Hepatocyte (in vitro differentiated cells): ENCODE results near the gene SLC22A13.

Experiments
- CTCF ChIP-seq: fragments of 200-600 bp; sonication (generic); IDR thresholded peaks from 2 replicates; pipeline ENCODE4 v1.5.1; 2016; ENCODE audit warnings: antibody characterized with exemption, mild to moderate bottlenecking; ENCODE audit not compliant: poor library complexity
- EZH2 ChIP-seq: fragments of 200-600 bp; sonication (generic); IDR thresholded peaks from 2 replicates; pipeline ENCODE4 v1.6.1; 2016; ENCODE audit warnings: antibody characterized with exemption, mild to moderate bottlenecking, borderline replicate concordance
- EZH2phosphoT487 ChIP-seq: fragments of 200-600 bp; sonication (generic); IDR thresholded peaks from one replicate; pipeline ENCODE4 v1.6.1; 2018; ENCODE audit warnings: antibody characterized with exemption, mild to moderate bottlenecking, low read depth, moderate library complexity; ENCODE audit not compliant: unreplicated experiment, severe bottlenecking

- TF ChIP-seq EZH2, result no peak
- no peak for TF ChIP-seq CTCF
- TF ChIP-seq EZH2phosphoT487, result no peak
These were observed 18.5 kb downstream of the SLC22A13 start for GRCh38 chr3:38283810-38284755.
